PFSK-1 (cell line): ENCODE results near the gene COL4A2.

Experiments
- FOXP2 ChIP-seq: optimal IDR thresholded peaks from 2 replicates; pipeline ENCODE3; 2011; ENCODE audit warnings: borderline replicate concordance, control low read depth, inconsistent platforms; ENCODE audit not compliant: insufficient read depth; ENCODE audit errors: extremely low read length, extremely low read depth
- POLR2AphosphoS5 ChIP-seq: IDR thresholded peaks from 2 replicates; pipeline ENCODE4 v1.6.1; 2012; ENCODE audit warnings: low read depth, mild to moderate bottlenecking, control low read depth, low read length, moderate library complexity
- SIN3A ChIP-seq: IDR thresholded peaks from 2 replicates; pipeline ENCODE4 v1.6.1; 2012; ENCODE audit warnings: mild to moderate bottlenecking, low read length, moderate library complexity, borderline replicate concordance; ENCODE audit not compliant: insufficient read depth
- TAF1 ChIP-seq: IDR thresholded peaks from 2 replicates; pipeline ENCODE4 v1.6.1; 2012; ENCODE audit warnings: low read length, control low read depth, borderline replicate concordance; ENCODE audit not compliant: insufficient read depth
- TF ChIP-seq, protein P1 (sequence below), 2 experiments: IDR thresholded peaks; 2 replicates each; pipeline versions ENCODE4 v1.6.1 to v1.8.0; 2011 to 2012; ENCODE audit warnings: low read depth in 2 of 2, low read length in 2 of 2, control low read depth in 1 of 2, inconsistent platforms in 1 of 2, mild to moderate bottlenecking in 1 of 2, moderate library complexity in 1 of 2; ENCODE audit not compliant: insufficient read depth in 1 of 2

The COL4A2 gene

DNA sequence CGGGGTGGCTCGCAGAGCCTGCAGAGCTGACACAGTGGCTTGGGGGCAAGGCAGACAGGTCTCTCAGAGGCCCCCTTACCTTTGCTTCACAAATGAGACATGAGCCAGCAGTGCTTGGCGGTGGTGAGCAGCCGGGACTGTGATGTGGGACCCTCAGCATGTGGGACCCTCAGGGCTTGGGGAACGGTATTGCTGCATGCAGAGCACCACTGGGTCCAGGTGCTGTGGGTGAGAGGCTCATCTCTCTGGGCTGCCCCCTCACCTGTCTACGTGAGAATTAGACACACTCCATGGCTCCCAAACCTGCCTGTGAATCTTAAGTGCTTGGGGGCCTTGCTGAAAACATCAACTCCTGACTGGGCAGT, 106.6 kb downstream of the COL4A2 start:
- TF ChIP-seq FOXP2: no peak
- TF ChIP-seq, protein P1, sequence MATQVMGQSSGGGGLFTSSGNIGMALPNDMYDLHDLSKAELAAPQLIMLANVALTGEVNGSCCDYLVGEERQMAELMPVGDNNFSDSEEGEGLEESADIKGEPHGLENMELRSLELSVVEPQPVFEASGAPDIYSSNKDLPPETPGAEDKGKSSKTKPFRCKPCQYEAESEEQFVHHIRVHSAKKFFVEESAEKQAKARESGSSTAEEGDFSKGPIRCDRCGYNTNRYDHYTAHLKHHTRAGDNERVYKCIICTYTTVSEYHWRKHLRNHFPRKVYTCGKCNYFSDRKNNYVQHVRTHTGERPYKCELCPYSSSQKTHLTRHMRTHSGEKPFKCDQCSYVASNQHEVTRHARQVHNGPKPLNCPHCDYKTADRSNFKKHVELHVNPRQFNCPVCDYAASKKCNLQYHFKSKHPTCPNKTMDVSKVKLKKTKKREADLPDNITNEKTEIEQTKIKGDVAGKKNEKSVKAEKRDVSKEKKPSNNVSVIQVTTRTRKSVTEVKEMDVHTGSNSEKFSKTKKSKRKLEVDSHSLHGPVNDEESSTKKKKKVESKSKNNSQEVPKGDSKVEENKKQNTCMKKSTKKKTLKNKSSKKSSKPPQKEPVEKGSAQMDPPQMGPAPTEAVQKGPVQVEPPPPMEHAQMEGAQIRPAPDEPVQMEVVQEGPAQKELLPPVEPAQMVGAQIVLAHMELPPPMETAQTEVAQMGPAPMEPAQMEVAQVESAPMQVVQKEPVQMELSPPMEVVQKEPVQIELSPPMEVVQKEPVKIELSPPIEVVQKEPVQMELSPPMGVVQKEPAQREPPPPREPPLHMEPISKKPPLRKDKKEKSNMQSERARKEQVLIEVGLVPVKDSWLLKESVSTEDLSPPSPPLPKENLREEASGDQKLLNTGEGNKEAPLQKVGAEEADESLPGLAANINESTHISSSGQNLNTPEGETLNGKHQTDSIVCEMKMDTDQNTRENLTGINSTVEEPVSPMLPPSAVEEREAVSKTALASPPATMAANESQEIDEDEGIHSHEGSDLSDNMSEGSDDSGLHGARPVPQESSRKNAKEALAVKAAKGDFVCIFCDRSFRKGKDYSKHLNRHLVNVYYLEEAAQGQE (IDR thresholded peaks at IDR 0.05; ENCODE audit: insufficient read depth in 1 of 2, low read depth in 2 of 2, low read length in 2 of 2): no peak
- no peak for TF ChIP-seq POLR2AphosphoS5
- TF ChIP-seq TAF1: no peak
- TF ChIP-seq SIN3A: no peak

GRCh38 chr13:110414283-110414682, 107.2 kb downstream of the COL4A2 start:
- no peak for TF ChIP-seq TAF1
- no peak for TF ChIP-seq POLR2AphosphoS5
- TF ChIP-seq FOXP2: no peak
- TF ChIP-seq, protein P1 (IDR thresholded peaks at IDR 0.05; ENCODE audit: insufficient read depth in 1 of 2, low read depth in 2 of 2, low read length in 2 of 2): no peak
- TF ChIP-seq SIN3A: no peak

- TF ChIP-seq, protein P1 (IDR thresholded peaks at IDR 0.05; ENCODE audit: insufficient read depth in 1 of 2, low read depth in 2 of 2, low read length in 2 of 2): no peak
- TF ChIP-seq SIN3A (no peak), TAF1 (no peak), POLR2AphosphoS5 (no peak), FOXP2 (no peak)
Measured at GRCh38 chr13:110414931-110415330, 107.8 kb downstream of the COL4A2 start.

GRCh38 chr13:110415669-110416068, 108.6 kb downstream of the COL4A2 start:
- no peak for TF ChIP-seq SIN3A
- TF ChIP-seq FOXP2: no peak
- TF ChIP-seq, protein P1 (IDR thresholded peaks at IDR 0.05; ENCODE audit: insufficient read depth in 1 of 2, low read depth in 2 of 2, low read length in 2 of 2): no peak
- TF ChIP-seq TAF1: no peak
